Astrocyte of the spinal cord (primary cell): ENCODE measurements around the gene CRYBG3.

ENCODE experiments used
- DNase-seq: peaks from one replicate; pipeline ENCODE4 v3.0.0; 2011; ENCODE audit warnings: low read depth, low spot score
- H3K4me3 ChIP-seq: 2 replicates; pipeline ENCODE4 v1.5.1; 2011; ENCODE audit warnings: low read depth, mild to moderate bottlenecking, low read length, moderate library complexity
- CTCF ChIP-seq: IDR thresholded peaks from 2 replicates; pipeline ENCODE4 v1.5.1; 2012; ENCODE audit warnings: low read depth, mild to moderate bottlenecking, low read length, inconsistent platforms
- in situ Hi-C: cut with HindIII; loops from 2 replicates; pipeline ENCODE4 v1.10.0; 2017; ENCODE audit warnings: low sequenced_read_pairs

CRYBG3 gene

GRCh38 chr3:97959872-97960271 is 138.1 kb downstream of the CRYBG3 start:
- in situ Hi-C loops, result no loop called here
- no peak for TF ChIP-seq CTCF
- no peak for DNase-seq
- no peak overlapping the region for H3K4me3 ChIP-seq

GRCh38 chr3:97960551-97960950 is 138.7 kb downstream of the CRYBG3 start:
- in situ Hi-C loops, result no loop called here
- TF ChIP-seq CTCF, result no peak
- no peak overlapping the region for H3K4me3 ChIP-seq
- DNase-seq, result no peak

- in situ Hi-C loops, result no loop called here
- no peak for DNase-seq
- no peak for TF ChIP-seq CTCF
- no peak overlapping the region for H3K4me3 ChIP-seq
Measured at GRCh38 chr3:97960993-97961766, 139.4 kb downstream of the CRYBG3 start.

GRCh38 chr3:97967966-97968365 is 146.2 kb downstream of the CRYBG3 start:
- peak; percentile 13 for TF ChIP-seq CTCF
- no peak overlapping the region for H3K4me3 ChIP-seq
- in situ Hi-C loops, result no loop called here
- DNase-seq, result no peak

- in situ Hi-C loops, result no loop called here
- no peak for TF ChIP-seq CTCF
- DNase-seq, result no peak
- H3K4me3 ChIP-seq, result no peak overlapping the region
Measured at GRCh38 chr3:97968376-97968775, 146.6 kb downstream of the CRYBG3 start.

GRCh38 chr3:97969541-97969940 is 147.7 kb downstream of the CRYBG3 start:
- TF ChIP-seq CTCF, result no peak
- in situ Hi-C loops, result no loop called here

More at GRCh38 chr3:97969541-97969940, 147.7 kb downstream of the CRYBG3 start:
- H3K4me3 ChIP-seq, result no peak overlapping the region
- no peak for DNase-seq
